ENCODE data around the gene RPSA. TPM values are rescaled to one million over a fixed set of nuclear protein-coding genes. Genes with fewer than 3 reads are reported as not detected.

RPSA gene
- total and polyA plus RNA-seq, 2 of the 4 experiments (the other 2 are of a cell fraction): 1,415 to 2,710 TPM

DNA sequence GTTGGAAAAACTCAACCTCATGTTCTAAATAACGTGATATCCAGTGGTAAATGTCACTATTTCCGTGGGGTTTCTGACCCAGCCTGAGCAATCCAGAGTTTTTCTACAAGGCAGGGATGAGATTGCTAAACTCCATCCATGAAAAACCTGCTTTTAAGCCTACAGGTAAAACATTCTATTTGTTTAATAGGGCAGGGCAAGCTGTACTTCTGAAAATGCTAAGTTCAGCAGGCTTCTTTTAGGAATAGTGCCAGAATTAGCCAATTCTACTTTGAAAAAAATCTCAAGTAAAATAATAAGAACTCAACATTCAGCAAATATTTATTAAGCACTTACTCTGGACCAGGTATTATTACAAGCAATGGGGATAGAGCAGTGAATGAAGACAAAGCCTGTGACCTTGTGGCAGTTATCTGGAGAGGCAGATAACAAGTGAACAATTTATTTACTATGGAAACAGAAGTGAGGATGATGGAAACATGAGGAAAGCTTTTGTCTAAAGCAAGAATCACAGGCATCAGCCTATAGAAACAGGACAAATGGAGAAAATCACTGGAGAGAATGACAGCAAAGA is 13.3 kb downstream of the RPSA start:
- Histone ChIP-seq H3K14ac (replicated peaks; ENCODE audit: low read depth, low read length) (no peak overlapping the region), H2AK5ac (ENCODE audit: low read depth, low read length) (no peak overlapping the region), H3K79me1 (ENCODE audit: low read depth in 1 of 2, low read length in 2 of 2) (no peaks in the 10 kb centered on the region), H3K56ac (ENCODE audit: extremely low read depth, insufficient read depth, low read length) (no peak overlapping the region), H3K9me3 (ENCODE audit: control insufficient read depth, insufficient read depth, low read length) (no peaks in the 10 kb centered on the region), H3K9ac (ENCODE audit: low read depth, low read length) (no peak overlapping the region), H2BK15ac (ENCODE audit: low read depth, low read length) (no peak overlapping the region), H4K91ac (ENCODE audit: insufficient read depth, low read depth, low read length) (no peak overlapping the region), H4K20me1 (ENCODE audit: insufficient read depth, low read length) (no peaks in the 10 kb centered on the region; the same call in 1 of the 2 replicates), H3K4me3 (ENCODE audit: insufficient read depth, low read depth, low read length) (no peak overlapping the region), H3K27me3 (ENCODE audit: control insufficient read depth, insufficient read depth, low read length) (no peaks in the 10 kb centered on the region), H2AFZ (replicated peaks; ENCODE audit: low read length, poor library complexity) (no peak overlapping the region), H3K4me2 (ENCODE audit: low read depth, low read length) (no peak overlapping the region), H3K27ac (ENCODE audit: insufficient read depth, low read length) (no peak overlapping the region), H2BK20ac (ENCODE audit: low read depth, low read length) (no peak overlapping the region), H2AK9ac (replicated peaks; ENCODE audit: low read depth, low read length, poor library complexity) (no peak overlapping the region), H2BK5ac (ENCODE audit: low read depth, low read length, poor library complexity, severe bottlenecking) (no peak overlapping the region), H3K18ac (ENCODE audit: low read depth, low read length) (no peak overlapping the region), H3K23ac (ENCODE audit: low read depth, low read length) (no peak overlapping the region), H2BK120ac (ENCODE audit: low read depth, low read length) (no peak overlapping the region), H4K5ac (ENCODE audit: low read depth, low read length) (no peak overlapping the region), H3K36me3 (ENCODE audit: control insufficient read depth, insufficient read depth, low read length) (no peaks in the 10 kb centered on the region), H4K8ac (ENCODE audit: low read depth in 2 of 2, low read length in 2 of 2) (no peak overlapping the region), H3K4ac (ENCODE audit: low read depth, low read length) (no peak overlapping the region), H3K4me1 (ENCODE audit: control insufficient read depth, insufficient read depth, low read length) (no peaks in the 10 kb centered on the region), H3K9me1 (ENCODE audit: insufficient read depth, low read length) (no peaks in the 10 kb centered on the region; the same call in 1 of the 2 replicates)
- no TSS peak for BruUV-seq (replicated peaks)
- dilution Hi-C loops (cut with HindIII; ENCODE audit: low sequenced_read_pairs, unreplicated experiment) (no loop called here), intact Hi-C loops (cut with micrococcal nuclease) (no loop called here), in situ Hi-C loops (cut with MboI; ENCODE audit: low sequenced_read_pairs) (no loop called here)
- no peak for DNase-seq
- ChIA-PET CTCF (no interaction called here), POLR2A (ENCODE audit: unreplicated experiment) (no interaction called here)
- ATAC-seq (ENCODE audit: low read depth): no peak
- TF ChIP-seq, protein P1, sequence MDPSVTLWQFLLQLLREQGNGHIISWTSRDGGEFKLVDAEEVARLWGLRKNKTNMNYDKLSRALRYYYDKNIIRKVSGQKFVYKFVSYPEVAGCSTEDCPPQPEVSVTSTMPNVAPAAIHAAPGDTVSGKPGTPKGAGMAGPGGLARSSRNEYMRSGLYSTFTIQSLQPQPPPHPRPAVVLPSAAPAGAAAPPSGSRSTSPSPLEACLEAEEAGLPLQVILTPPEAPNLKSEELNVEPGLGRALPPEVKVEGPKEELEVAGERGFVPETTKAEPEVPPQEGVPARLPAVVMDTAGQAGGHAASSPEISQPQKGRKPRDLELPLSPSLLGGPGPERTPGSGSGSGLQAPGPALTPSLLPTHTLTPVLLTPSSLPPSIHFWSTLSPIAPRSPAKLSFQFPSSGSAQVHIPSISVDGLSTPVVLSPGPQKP (IDR thresholded peaks at IDR 0.05; ENCODE audit: borderline replicate concordance, low read depth, low read length): no peak
- TF ChIP-seq POLR2A (IDR thresholded peaks at IDR 0.05; ENCODE audit: low read depth, low read length) (no peak), NFE2L2 (IDR thresholded peaks at IDR 0.05; ENCODE audit: low read depth, low read length) (no peak), BHLHE40 (IDR thresholded peaks at IDR 0.05; ENCODE audit: low read depth, low read length) (no peak), RCOR1 (IDR thresholded peaks at IDR 0.05; ENCODE audit: insufficient replicate concordance, low read length) (no peak), RAD21 (IDR thresholded peaks at IDR 0.05; ENCODE audit: low read length) (no peak), MXI1 (IDR thresholded peaks at IDR 0.05; ENCODE audit: borderline replicate concordance, low read depth, low read length) (no peak), CEBPB (IDR thresholded peaks at IDR 0.05; ENCODE audit: low read depth, low read length) (no peak), CHD1 (IDR thresholded peaks at IDR 0.05; ENCODE audit: low read depth, low read length) (no peak), MAFK (IDR thresholded peaks at IDR 0.05; ENCODE audit: low read depth, low read length) (no peak), RFX5 (IDR thresholded peaks at IDR 0.05; ENCODE audit: low read depth, low read length) (no peak), SMC3 (IDR thresholded peaks at IDR 0.05; ENCODE audit: low read depth, low read length) (no peak), FOS (IDR thresholded peaks at IDR 0.05; ENCODE audit: low read depth, low read length) (no peak), MAZ (IDR thresholded peaks at IDR 0.05; ENCODE audit: borderline replicate concordance, low read depth, low read length) (no peak)
- TF ChIP-seq, protein P2, sequence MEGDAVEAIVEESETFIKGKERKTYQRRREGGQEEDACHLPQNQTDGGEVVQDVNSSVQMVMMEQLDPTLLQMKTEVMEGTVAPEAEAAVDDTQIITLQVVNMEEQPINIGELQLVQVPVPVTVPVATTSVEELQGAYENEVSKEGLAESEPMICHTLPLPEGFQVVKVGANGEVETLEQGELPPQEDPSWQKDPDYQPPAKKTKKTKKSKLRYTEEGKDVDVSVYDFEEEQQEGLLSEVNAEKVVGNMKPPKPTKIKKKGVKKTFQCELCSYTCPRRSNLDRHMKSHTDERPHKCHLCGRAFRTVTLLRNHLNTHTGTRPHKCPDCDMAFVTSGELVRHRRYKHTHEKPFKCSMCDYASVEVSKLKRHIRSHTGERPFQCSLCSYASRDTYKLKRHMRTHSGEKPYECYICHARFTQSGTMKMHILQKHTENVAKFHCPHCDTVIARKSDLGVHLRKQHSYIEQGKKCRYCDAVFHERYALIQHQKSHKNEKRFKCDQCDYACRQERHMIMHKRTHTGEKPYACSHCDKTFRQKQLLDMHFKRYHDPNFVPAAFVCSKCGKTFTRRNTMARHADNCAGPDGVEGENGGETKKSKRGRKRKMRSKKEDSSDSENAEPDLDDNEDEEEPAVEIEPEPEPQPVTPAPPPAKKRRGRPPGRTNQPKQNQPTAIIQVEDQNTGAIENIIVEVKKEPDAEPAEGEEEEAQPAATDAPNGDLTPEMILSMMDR (conservative IDR thresholded peaks at IDR 0.05; ENCODE audit: low read depth, low read length): no peak
- TF ChIP-seq, protein P3, sequence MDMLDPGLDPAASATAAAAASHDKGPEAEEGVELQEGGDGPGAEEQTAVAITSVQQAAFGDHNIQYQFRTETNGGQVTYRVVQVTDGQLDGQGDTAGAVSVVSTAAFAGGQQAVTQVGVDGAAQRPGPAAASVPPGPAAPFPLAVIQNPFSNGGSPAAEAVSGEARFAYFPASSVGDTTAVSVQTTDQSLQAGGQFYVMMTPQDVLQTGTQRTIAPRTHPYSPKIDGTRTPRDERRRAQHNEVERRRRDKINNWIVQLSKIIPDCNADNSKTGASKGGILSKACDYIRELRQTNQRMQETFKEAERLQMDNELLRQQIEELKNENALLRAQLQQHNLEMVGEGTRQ (IDR thresholded peaks at IDR 0.05; ENCODE audit: low read depth, low read length): no peak
- whole genome bisulfite sequencing, 2 experiments (ENCODE audit: extremely low coverage in 2 of 2, insufficient read length in 1 of 2): no CpG with 5 or more reads among the region's 2 CpGs
